NCI-H1048 (cell line): ENCODE measurements around the gene FKBP8.
"Not testable (repeated sequence)": the region's sequence is repeated elsewhere in the genome, so short reads cannot be mapped to it uniquely, and the experiment has no call there.

Source experiments
- DNase-seq: peaks from one replicate; lab custom pipeline; 2025; lab: John Stamatoyannopoulos, UW

Gene FKBP8

DNA sequence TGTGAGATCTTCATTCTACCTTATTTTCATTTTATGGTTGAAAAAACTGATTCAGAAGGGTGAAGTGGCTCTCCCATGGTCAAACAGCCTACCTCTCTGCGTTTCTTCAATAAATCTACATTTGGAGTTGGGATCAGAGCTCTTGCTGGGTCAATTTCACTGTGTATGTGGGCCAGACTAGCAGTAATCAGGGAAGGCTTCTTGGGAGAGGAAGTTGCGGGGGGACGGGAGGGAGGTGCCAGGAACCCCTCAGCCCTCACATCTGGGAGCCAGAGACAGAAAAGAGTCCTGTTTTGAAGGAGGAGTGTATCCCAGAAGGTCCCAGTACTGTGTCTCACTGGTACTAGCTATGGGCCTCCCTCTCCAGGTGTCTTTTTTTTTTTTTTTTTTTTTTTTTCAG lies 15.2 kb upstream of the FKBP8 start:
- no peak for DNase-seq

DNA sequence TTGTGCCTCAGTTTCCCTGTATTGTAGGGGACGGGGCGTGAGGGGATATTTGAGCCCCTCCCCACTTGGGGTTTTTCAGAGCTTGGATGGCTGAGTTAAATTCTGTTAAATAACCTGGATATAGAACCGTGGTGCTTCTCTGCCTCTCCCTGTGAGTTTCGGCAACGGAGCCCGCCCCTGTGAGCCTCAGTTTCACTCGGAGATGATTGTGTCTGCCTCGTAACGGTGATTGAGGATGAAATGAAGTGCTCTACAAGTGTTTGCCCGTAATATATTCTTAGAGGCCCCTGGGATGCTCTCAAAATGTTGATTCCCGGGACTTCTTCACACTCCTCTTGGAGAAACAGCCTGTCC lies 14.8 kb upstream of the FKBP8 start:
- no peak for DNase-seq

DNA sequence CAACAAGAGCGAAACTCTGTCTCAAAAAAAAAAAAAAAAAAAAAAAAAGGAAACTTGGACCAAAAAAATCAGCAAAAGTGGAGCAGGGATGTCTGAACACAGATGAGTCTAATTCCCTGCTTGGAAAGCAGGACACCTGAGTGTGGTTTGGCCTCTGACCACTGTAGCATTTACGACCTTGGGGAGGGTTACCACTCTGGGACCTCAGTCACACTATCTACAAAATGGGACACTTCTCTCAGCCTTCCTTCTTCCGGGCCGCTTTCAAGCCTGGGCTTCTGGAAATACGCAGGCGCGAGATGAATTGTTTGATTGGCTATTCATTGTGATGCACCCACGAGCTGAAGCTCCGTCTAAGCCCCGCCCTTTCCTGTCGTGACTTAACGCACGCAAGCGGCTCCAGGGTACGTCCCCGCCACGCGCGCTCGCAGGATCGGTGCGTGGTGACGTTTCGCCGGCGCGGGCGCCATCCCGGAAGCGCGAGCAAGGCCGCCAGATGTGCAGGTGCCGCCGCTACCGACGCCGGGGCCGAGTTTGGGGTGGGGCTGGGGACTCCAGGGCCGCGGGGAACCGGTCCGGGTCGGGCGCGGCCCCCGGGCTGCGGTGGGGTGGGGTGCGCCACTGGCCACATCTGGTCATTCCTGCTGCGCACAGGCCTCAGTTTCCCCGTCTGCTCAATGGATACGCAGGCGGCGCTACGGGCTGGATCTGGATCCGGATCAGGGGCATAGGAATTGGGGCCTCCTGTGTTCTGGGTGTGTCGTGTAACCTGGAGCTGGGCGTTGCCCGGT lies 14.2 kb upstream of the FKBP8 start, which contains the start of gene KXD1:
KXD1 (plus strand) TSS at position 460 of the 791 bp plus-strand sequence. CDS start 4,187 bp downstream, outside the sequence.
- peak; percentile 94 for DNase-seq

DNA sequence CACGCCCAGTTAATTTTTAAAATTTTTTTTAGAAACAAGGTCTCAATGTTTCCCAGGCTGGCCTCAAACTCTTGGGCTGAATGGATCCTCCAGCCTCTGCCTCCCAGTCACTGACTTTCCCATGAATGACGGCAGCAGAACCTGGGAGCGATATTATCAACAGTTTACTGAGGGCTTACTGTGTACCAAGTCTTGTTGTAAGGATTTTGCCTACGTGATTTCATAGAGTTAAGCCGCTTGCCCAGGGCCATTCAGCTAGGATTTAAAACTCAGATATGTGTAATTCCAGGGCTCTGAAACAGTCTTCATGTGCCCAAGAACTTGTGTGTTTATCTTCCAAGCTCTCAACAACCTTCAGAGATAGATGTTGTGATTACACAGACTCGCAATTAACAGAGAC lies 8.3 kb upstream of the FKBP8 start:
- no peak for DNase-seq

DNA sequence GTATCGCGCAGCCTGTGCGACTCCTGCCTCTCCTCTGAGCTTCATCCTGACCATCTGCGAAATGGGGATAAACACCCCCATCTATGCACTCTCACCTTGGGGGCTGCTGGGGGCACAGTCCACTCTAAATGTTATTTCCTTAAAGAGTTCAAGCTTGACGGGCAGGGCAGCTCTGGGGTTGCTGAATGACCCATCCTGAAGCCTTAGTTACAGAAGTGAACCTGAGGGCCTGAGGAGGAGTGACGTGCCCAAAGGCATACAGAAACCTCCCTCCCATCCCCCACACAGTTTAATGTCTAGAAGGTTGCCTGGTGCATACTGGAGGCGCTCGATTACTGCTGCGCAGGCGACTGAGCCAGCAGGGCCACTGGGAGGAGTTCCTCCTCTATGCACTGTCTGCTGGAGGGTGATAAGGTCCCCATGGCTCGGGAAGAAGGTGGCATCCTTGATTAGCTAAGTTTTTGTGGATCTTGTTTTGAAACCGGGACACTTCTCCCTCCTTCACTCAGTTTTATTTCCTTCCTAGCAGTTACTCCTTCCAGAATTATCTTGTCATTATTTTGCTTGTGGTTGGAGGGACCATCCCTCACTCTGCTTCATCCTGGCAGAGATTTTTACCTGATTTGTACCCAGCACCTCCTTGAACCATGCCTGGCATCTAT lies 572 bp upstream of the FKBP8 start:
- no peak for DNase-seq

DNA sequence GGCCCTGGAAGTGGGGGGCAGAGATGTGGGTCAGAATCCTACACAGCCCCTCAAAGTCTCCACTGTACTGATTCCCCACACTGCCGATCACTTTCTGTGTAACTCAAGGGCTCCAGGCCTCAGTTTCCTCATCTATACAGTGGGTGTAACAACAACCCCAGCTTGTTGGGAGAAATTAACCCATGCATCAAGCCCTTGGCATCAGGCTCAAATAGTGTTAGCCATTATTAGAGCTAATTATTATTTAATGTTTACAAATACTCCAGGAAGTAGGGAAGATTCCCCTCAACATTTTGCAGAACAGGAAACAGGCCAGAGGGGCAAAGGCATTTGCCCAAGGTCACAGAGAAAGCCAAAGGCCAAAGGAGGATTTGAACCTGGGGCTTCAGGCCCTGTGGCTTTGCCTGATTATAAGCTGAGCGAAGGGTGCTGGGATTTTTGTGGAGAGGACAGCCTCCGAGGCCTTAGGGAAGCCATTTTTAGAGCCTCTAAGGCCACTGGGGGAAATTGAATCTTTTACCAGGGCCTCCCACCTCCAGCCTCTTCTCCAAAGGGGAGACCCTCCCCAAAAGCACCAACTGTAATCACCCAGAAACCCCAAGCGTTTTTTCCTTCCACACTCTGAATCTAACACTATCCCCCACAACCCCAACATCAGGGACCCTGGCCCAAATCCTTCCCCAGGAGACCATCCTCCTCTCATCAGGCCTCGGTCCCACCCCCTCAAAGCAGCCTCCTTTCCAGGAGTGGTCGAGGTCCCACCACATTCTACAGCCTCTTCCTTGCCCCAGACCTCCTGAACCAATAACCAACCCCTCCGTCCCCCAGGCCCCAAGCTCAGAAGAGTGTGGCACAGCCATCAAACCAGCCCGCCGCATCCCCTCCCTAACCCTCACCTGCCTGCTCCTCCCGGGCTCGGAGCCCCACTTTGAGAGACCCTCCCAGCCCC lies 1.1 kb downstream of the FKBP8 start:
- no peak for DNase-seq

DNA sequence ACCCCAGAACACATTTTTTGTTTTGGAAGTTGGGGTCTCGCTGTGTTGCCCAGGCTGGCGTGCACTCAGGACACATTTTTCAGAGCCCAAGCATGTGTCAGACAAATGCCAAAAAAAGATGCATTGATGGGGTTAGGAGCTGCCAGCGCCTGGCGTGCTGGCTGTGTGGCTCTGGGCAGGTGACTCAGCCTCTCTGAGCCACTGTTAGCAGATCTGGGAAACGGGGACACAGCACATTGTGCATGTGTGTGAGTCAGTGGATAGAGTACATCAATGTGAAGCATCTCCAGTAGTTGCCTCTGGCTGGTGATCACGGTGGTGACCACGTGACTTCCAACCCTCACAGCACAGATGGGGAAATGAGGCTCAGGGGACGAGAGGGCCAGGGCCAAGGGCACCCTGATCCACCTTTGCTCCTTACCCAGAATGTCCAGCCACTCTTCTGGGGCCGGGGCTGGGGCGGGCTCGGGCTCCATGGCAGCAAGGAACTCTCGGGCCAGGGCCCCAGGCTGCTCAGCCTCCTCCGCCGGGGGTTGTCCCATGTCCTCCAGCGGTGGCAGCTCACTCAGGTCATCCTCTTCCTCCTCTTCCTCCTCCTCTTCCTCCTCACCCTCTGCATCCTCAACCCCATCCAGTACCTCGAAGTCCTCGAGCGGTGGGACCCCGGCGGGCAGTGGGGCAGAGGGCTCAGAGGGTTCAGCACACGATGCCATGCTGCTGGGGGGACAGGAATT lies 1.9 kb downstream of the FKBP8 start:
- DNase-seq = no peak

DNA sequence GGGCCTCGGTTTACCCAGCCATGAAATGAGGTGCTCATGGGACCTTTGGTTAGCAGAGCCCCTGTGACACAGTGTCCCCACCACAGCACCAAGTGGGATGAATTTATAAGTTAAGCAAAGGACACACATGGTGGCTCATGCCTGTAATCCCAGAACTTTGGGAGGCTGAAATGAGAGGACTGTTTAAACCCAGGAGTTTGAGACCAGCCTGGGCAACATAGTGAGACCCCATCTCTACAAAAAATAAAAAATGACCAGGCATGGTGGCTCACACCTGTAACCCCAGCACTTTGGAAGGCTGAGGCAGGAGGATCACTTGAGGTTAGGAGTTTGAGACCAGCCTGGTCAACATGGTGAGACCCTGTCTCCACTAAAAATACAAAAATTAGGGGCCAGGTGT lies 3.2 kb downstream of the FKBP8 start:
- DNase-seq = not testable (repeated sequence)

DNA sequence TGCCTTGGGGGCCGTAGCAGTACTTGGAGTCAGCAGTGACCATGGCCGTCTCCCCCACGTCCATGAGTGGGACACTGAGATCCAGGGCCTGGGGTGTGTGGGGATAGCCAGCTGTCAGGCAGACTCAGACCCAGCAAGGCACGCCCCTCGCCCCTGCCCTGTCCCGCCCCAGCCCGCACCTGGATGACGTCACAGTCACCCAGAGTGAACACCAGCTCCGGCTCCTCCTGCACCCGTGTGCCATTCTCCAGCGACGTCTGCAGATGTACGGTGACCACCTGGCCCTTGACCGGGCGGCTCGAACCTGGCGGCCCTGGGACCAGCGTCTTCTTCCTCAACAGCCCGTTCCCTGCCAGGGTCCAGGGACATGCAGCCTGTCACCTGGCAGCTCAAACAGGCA lies 4.0 kb downstream of the FKBP8 start:
- no peak for DNase-seq

DNA sequence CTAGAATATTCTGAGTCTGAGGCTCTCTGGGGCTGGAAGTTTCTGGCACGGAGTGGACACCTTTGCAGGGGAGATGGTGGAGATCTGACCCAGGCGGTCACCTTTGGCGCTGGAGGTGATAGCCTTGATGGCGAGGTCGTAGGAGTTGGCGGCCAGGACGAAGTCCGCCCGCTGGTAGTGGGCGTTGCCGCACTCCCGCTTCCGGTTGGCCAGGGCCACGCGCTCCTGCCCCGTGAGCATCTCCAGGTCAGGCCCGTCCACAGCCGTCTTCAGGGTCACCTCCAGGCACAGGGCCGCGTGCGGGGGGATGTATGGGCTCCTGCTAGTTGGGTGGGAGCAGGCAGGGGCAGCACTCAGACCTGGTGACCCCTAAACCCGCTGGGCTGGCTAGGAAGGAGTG lies 5.3 kb downstream of the FKBP8 start:
- no peak for DNase-seq

DNA sequence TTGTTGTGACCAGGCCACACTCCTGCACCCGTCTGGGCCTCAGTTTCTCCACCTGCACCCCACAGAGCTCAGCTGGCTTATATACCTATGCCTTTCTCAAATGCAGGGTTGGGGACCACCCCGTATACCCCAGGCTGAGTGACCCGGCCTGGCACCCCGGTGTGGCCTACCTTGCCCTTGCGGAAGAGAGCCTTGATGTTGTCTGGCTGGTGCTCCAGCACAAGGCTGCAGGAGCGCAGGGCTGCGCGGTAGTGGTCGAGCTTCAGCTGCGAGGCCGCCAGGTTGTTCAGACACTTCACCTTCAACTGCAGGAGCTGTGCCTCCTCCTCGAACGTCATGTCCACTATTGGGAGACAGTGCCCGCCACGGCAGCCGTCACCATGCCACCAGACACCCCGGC lies 5.9 kb downstream of the FKBP8 start:
- no peak for DNase-seq

DNA sequence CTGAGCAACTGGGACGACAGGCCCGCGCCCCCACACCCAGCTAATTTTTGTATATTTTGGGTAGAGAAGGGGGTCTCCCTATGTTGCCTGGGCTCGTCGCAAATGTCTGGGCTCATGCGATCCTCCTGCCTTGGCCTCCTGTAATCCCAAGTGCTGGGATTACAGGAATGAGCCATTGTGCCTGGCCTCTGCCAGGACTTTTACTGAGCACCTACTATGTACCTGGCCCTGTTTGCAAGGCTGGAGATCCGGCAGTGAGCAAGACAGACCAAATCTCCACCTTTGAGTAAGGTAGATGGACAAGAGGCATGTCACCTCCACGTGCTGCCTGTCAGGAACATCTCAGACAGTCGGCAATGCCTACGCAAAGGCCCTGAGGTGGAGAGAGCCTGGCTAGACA lies 6.9 kb downstream of the FKBP8 start:
- no peak for DNase-seq

DNA sequence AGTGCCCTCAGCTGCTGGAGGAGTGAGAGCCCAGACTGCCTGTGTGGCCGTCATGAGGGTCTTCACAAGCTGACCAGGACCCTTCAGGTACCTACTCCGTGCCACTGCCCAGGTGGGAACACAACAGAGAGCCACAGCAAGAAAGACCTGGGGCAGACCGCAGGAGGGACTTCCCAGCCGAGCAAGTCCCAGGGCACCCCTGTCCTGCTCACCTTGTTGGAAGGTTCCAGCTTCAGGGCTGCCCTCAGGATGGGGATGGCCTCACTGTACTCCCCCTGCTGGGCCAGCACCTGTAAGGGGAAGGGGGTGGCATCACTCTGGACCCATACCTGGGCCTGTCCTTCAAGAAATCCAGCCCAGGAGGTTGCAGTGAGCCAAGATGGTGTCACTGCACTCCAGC lies 10.3 kb downstream of the FKBP8 start:
- DNase-seq = no peak

DNA sequence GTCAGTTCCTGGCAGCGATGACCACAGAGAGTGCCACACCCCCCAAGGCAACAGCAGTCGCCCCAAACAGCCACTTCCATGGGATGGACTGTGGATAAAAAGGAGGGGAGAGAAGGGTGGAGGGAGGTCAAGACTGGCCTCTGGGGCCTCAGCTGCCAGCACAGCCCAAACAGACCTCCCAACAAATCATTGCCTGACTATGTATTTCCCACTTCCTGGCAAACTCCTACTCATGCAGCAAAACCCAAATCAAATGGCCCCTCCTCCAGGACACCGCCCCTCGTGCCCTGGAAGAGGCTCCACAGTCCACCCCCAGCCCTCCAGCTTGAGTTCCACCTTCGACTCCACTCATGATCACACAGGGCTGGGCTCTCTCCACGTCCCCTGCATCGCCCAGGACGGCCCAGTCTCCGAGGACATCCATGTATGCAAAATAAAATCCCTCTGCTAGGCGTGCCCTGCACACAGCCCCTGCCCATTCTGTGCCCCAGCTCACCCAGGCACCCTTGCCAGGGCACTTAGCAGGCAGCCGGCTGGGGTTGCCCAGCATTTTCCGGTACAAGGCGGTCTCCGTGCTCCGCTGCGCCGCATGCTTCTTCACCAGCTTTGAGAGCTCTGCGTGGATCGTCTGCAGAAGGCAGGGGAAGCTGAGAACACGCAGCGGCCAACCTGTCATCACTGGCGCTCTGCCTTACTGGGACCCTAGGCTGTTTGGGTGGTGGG lies 11.0 kb downstream of the FKBP8 start:
- DNase-seq = no peak

DNA sequence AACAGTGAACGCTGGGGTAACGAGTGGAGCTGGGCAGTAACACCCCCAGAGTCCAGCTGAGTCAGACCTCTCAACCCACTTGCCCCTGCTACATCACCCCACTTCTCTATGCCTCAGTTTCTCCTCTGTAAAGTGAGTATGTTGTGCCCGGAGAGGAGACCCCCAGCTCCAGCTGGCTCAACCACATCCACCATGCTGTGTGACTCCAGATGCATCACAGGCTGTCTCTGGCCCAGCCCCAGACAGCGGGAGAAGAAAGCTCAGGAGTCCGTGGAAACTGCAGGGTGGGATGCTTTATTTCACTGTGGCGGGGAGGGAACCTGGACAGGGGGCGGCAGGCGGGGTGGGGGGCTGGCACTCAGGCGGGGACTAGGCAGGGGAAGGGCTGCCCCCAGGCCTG lies 11.9 kb downstream of the FKBP8 start:
- no peak for DNase-seq

DNA sequence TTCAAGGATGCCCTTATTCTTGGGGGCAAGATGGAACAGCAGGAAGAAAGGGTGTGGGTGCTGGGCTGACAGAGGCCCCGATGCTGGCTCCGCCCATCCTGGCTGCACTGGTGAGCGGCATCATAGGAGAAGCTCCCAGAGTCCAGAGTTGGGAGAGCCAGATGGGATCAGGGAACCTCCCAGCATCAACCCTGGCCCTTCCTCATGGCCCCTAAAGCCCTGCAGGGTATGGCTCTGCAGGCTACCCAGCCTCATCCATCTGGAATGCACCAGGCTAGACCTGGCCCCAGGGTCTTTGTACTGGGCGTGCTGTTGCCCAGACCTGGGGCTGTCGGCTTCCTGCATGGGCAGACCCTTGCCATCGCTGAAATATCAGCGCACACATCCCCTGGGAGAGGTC lies 13.6 kb downstream of the FKBP8 start:
- no peak for DNase-seq

DNA sequence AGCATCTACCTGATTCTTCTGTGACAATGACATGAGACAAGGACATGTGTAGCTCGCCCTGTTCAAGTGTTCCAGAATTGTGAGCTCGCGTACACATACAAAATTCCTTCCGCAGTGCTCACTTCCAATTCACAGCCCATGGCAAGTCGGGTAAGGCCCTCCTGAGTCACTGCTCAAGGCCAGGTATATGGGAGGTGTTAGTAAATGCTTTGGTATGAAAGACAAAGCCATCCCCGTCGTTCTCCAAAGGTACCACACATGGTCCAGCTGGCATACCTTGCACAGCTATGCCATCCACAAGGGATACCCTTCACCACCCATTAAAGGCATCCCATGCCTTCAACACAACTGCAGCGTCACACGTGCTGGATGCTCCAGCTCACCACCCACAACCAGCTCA lies 17.1 kb downstream of the FKBP8 start:
- no peak for DNase-seq

DNA sequence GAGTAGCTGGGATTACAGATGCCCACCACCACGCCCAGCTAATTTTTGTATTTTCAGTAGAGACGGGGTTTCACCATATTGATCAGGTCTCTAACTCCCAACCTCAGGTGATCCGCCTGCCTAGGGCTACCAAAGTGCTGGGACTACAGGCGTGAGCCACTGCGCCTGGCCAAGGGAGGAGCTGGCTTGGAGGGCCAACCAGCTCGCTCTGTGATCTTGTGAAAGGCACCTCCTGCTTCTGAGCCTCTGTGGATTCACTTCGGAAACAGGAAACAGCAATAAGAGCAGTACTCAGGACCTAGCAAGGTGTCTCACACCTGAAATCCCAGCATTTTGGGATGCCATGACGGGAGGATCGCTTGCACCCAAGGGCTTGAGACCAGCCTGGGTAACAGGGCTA lies 19.5 kb downstream of the FKBP8 start:
- DNase-seq = no peak

DNA sequence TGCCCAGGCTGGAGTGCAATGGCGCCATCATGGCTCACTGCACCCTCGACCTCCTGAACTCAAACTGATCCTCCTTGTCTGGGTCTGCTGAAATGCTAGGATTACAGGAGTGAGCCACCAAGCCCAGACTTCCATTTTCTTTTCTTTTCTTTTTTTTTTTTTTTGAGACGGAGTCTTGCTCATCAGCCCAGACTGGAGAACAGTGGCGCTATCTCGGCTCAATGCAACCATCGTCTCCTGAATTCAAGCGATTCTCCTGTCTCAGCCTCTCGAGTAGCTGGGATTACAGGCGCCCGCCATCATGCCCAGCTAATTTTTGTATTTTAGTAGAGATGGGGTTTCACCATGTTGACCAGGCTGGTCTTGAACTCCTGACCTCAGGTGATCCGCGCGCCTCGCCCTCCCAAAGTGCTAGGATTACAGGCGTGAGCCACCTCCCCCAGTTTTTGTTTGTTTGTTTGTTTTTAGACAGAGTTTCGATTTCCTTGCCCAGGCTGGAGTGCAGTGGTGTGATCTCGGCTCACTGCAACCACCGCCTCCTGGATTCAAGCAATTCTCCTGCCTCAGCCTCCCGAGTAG lies 20.4 kb downstream of the FKBP8 start:
- DNase-seq = not testable (repeated sequence)

DNA sequence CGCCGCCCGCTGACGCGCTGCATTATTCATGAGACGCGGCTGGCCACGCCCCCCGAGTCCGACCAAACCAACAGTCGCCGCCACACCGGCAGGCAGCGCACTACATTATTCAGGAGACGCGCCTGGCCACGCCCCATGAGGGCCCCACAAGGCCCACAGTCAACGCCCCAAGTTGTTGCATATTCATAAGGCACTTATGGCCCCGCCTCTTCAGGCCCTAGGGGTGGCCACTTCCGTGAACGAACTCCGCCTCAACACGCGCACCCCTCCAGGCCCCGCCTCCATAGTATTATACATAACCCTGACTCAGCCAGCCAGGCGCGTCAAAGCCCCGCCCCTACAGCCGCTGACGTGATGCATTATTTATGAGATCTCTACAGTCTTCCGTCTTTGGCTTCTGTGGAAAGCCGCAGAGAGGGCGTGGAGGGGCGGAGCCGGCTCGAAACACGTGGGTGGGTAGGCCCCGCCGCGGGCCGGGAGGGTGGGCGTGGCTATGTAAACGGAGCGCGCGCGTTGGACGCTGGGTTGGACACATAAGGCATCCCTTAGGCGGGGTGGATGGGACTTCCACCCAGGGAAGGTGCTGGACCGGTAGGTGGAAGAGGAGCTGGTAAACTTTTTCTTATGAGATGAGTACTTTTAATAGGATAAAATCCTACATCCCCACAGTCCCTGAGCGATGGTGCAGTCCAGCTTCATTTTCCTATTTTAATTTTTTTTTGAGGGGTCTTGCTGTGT lies 21.1 kb downstream of the FKBP8 start:
- DNase-seq = peak; percentile 100
